SJCRH30 (cell line): ENCODE results near the gene CHAD. TPM values are rescaled to one million over a fixed set of nuclear protein-coding genes. Genes with fewer than 3 reads are reported as not detected.
"Not testable (repeated sequence)": the region's sequence is repeated elsewhere in the genome, so short reads cannot be mapped to it uniquely, and the experiment has no call there.

Experiments
- DNase-seq, 2 experiments: peaks; one replicate each; pipeline ENCODE4 v3.0.0-alpha.2; 2015 to 2020
- H3K27ac ChIP-seq: fragments of 250-450 bp; sonication (Bioruptor Pico); 2 replicates; pipeline ENCODE4 v1.5.1; 2020; ENCODE audit warnings: mild to moderate bottlenecking, moderate library complexity
- H3K27me3 ChIP-seq: fragments of 250-450 bp; sonication (Bioruptor Pico); 2 replicates; pipeline ENCODE4 v1.5.1; 2020; ENCODE audit warnings: mild to moderate bottlenecking, moderate library complexity
- H3K36me3 ChIP-seq: fragments of 250-450 bp; sonication (Bioruptor Pico); 2 replicates; pipeline ENCODE4 v1.5.1; 2020; ENCODE audit warnings: mild to moderate bottlenecking, moderate library complexity
- H3K4me1 ChIP-seq: fragments of 250-450 bp; sonication (Bioruptor Pico); 2 replicates; pipeline ENCODE4 v1.5.1; 2020; ENCODE audit warnings: mild to moderate bottlenecking, moderate library complexity
- H3K4me3 ChIP-seq: fragments of 250-450 bp; sonication (Bioruptor Pico); 2 replicates; pipeline ENCODE4 v1.5.1; 2020; ENCODE audit warnings: mild to moderate bottlenecking, moderate library complexity
- H3K9me3 ChIP-seq: fragments of 250-450 bp; sonication (Bioruptor Pico); replicated peaks from 2 replicates; pipeline ENCODE4 v1.5.1; 2020; ENCODE audit warnings: mild to moderate bottlenecking, moderate library complexity
- total RNA-seq: library from RNA; depleted of rRNA; stranded (reverse); fragments of >200 nt; shearing (Covaris generic); gene quantifications from 2 replicates; pipeline ENCODE4 v1.2.3, GENCODE V29; 2014; rRNA removed

Gene CHAD
- total RNA-seq, 1 experiment from 2014 or later = not detected

DNA sequence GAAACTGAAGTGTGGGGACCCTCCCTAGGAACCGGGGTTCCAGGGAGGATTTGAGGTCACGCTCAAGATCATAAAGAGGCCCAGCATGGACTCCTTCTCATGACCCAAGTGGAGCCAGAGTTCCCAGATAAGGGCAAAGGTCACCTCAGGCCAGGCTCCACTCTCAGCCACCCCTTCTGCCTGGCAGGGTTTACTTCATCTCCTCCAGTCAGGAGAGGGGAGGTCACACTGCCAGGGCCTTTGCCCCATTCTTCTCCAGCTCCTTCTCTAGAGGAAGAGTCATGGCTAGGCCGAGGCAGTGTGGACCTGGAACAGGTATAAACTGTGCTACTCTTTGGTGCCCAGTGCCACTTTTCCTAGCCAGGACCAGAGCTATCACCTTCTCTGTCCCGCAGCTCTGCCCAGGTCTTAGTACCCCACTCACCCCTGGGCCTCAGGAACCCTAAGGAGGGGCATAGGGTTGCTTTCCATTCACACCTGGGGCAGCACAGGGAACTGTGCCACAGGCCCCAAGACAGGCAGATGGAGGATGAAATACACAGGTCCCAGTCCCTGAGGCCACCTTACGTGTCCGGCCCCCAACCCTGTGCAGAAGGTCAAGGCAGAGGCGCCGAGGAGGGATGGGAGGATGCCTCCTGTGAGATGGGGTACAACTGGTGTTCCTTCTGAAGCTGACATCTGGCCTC is 43.5 kb downstream of the CHAD start:
- H3K27me3 ChIP-seq = no peaks in the 10 kb centered on the region
- DNase-seq = no peak
- peaks cover 8% of the 10 kb centered on the region; the same call in 1 of the 2 replicates for H3K4me1 ChIP-seq
- peak overlapping the region; percentile 63 for H3K27ac ChIP-seq
- no peaks in the 10 kb centered on the region for H3K9me3 ChIP-seq
- no peaks in the 10 kb centered on the region for H3K36me3 ChIP-seq
- H3K4me3 ChIP-seq = peak overlapping the region; percentile 78

- Histone ChIP-seq H3K4me1 (peaks cover 8% of the 10 kb centered on the region; the same call in 1 of the 2 replicates), H3K27ac (no peak overlapping the region), H3K27me3 (no peaks in the 10 kb centered on the region), H3K4me3 (no peak overlapping the region), H3K9me3 (no peaks in the 10 kb centered on the region), H3K36me3 (no peaks in the 10 kb centered on the region)
- no peak for DNase-seq
Observed at GRCh38 chr17:50424246-50424995, 44.3 kb downstream of the CHAD start.

DNA sequence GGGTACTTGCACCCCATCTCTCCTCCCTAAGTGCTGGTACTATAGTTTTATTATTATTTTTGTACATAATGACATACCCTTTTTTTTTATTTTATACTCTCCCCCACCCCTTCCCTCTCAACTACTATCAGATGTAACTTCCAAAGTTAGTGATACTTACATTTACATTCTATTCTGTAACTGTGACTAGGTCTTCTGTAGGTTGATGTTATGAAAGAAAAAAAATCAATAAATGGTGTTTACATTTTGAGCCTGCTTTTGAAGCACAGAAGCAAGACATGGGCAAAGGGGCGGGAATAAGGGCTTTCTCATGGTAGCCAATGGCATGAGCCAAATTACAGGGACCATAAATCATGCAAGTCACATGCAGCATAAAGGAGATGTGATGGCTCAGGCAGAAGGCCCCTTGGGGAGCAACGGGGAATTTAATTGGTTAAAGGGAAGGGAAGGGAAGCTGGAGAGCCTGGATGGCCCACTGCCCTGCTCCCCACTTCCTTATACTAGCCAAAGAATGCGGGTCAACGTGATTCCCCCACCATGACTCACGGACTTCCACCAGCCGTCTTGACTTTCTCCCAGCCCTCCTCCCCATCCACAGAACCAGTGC is 45.0 kb downstream of the CHAD start:
- peaks cover 8% of the 10 kb centered on the region; the same call in 1 of the 2 replicates for H3K4me1 ChIP-seq
- H3K9me3 ChIP-seq = no peaks in the 10 kb centered on the region
- DNase-seq = peak; percentile 20 to 25
- no peak overlapping the region for H3K27ac ChIP-seq
- no peak overlapping the region for H3K4me3 ChIP-seq
- H3K36me3 ChIP-seq = no peaks in the 10 kb centered on the region
- H3K27me3 ChIP-seq = no peaks in the 10 kb centered on the region

GRCh38 chr17:50422738-50423137 is 45.9 kb downstream of the CHAD start:
- no peaks in the 10 kb centered on the region for H3K36me3 ChIP-seq
- no peaks in the 10 kb centered on the region for H3K27me3 ChIP-seq
- H3K27ac ChIP-seq = no peak overlapping the region
- peaks cover 8% of the 10 kb centered on the region; the same call in 1 of the 2 replicates for H3K4me1 ChIP-seq
- H3K4me3 ChIP-seq = no peak overlapping the region
- H3K9me3 ChIP-seq = no peaks in the 10 kb centered on the region
- DNase-seq = no peak

DNA sequence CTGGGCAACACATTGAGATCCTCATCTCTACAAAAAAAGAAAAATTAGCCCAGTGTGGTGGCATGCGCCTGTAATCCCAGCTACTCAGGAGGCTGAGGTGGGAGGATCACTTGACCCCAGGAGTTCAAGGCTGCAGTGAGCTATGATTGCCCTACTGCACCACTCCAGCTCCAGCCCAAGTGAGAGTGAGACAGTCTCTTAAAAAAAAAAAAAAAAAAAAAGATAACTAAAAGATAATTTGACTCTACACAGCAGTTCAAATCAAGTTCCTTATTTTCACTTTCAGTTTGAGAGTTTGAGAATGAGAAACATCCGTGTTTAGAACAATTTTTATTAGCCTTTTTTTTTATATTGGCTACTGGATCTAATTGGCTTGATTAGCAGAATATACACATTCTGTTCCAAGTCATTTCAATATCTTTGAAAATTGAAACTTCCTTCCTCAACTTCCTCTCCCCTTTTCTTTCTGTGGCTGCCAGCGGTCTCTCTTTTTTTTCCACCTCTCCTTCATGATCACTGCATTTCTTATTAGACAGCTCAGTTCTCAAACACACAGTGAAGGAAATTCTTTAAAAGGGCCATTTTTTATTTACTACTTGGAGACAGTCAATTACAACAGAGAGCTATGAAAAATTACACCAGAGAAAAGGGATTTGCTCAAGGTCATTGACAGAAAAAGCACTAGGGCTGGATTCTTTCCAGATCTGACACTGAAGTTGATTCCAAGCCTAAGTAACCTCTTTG is 47.2 kb downstream of the CHAD start:
- no peaks in the 10 kb centered on the region for H3K27me3 ChIP-seq
- DNase-seq = no peak
- H3K4me3 ChIP-seq = no peak overlapping the region
- no peaks in the 10 kb centered on the region for H3K9me3 ChIP-seq
- no peaks in the 10 kb centered on the region for H3K36me3 ChIP-seq
- H3K27ac ChIP-seq = no peak overlapping the region
- H3K4me1 ChIP-seq = peaks cover 6% of the 10 kb centered on the region; the same call in 1 of the 2 replicates

DNA sequence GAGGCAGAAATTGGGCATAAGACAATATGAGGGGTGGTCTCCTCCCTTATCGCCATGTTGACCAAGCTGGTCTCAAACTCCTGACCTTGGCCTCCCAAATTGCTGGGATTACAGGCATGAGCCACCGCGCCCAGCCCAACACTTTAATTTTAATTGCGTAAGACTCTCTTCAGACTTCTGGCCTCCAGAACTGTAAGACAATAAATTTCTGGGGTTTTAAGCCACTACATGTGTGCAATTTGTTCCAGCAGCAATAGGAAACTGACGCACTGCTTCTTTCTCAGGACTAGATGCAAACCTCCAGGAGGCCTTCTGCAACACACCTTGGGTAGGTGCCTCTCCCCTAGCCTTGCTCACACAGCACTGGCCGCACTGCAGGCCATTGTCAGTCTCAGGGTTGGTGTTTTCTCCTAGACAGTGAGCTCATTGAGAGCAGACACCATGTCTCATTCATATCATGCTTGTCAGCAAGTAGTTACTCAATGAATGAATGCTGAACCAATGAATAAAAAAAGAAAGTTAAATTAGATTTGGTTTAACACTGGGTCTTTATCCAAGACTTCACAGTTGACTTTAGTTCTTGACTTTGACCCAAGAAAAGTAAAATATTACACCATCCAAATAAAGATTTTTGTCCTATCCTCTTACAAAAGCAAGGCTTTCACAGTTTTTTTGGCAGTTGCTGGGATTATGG is 48.1 kb downstream of the CHAD start:
- Histone ChIP-seq H3K27me3 (no peaks in the 10 kb centered on the region), H3K36me3 (no peaks in the 10 kb centered on the region), H3K4me3 (no peak overlapping the region), H3K27ac (no peak overlapping the region), H3K9me3 (no peaks in the 10 kb centered on the region), H3K4me1 (peaks cover 6% of the 10 kb centered on the region; the same call in 1 of the 2 replicates)
- DNase-seq = no peak

GRCh38 chr17:50419577-50419976 is 49.1 kb downstream of the CHAD start:
- H3K27me3 ChIP-seq, H3K27ac ChIP-seq, H3K36me3 ChIP-seq, H3K9me3 ChIP-seq, H3K4me1 ChIP-seq, DNase-seq, H3K4me3 ChIP-seq: not testable (repeated sequence)

DNA sequence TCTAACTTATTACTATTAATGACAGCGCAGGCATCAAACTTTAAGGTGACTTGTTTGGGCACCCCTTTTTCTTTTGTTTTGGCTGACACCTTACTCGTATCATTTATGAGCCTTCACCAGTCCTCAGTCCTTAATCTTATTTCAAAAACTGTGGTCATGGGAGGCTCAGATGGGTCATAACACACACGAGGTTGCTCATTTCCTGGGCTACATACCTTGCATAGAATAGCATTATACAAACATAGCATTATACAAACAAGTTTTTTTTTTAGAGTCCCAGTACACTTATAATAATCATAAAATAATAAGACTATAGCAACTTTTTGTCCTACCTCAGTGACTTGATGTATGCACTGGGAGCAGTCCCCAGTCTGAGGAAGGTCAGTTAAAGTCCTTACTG is 53.9 kb downstream of the CHAD start:
- Histone ChIP-seq H3K36me3 (no peaks in the 10 kb centered on the region), H3K4me1 (no peaks in the 10 kb centered on the region), H3K4me3 (no peak overlapping the region), H3K27me3 (no peaks in the 10 kb centered on the region), H3K27ac (no peak overlapping the region), H3K9me3 (no peaks in the 10 kb centered on the region)
- no peak for DNase-seq

Other genes starting within 250 kb of the CHAD start
- not detected in 2 replicates for gene TMEM92, start 194.4 kb downstream of the CHAD start, total RNA-seq
- gene XYLT2, start 122.8 kb downstream of the CHAD start, total RNA-seq = 17.9 and 18.5 TPM in 2 replicates
- gene MRPL27, start 95.7 kb downstream of the CHAD start, total RNA-seq = 43.8 and 44.4 TPM in 2 replicates
- gene EME1, start 95.7 kb downstream of the CHAD start, total RNA-seq = 18.4 and 20.8 TPM in 2 replicates
- 89.4 and 89.5 TPM in 2 replicates for gene LRRC59, start 71.4 kb downstream of the CHAD start, total RNA-seq
- 6.3 and 6.7 TPM in 2 replicates for gene ACSF2, start 42.7 kb downstream of the CHAD start, total RNA-seq
- gene RSAD1, start 10.0 kb upstream of the CHAD start, total RNA-seq = 14.8 and 17.3 TPM in 2 replicates
- gene MYCBPAP, start 39.6 kb upstream of the CHAD start, total RNA-seq = not detected in 2 replicates
- not detected in 2 replicates for gene EPN3, start 63.9 kb upstream of the CHAD start, total RNA-seq
- 12.0 and 13.1 TPM in 2 replicates for gene SPATA20, start 78.3 kb upstream of the CHAD start, total RNA-seq
- 3.5 and 4.2 TPM in 2 replicates for gene CACNA1G, start 91.8 kb upstream of the CHAD start, total RNA-seq
- gene ABCC3, start 166.0 kb upstream of the CHAD start, total RNA-seq = 0.10 and 0.16 TPM in 2 replicates
- 42.3 and 48.1 TPM in 2 replicates for gene ANKRD40, start 239.0 kb upstream of the CHAD start, total RNA-seq